HEK293 (cell line): ENCODE results near the gene RIN2.

ENCODE experiments used
- FEZF1 ChIP-seq: fragments of 450-650 bp; formaldehyde crosslinking; IDR thresholded peaks from 2 replicates; pipeline ENCODE4 v1.5.1; 2016; ENCODE audit warnings: missing biosample characterization, missing genetic modification characterization
- KLF10 ChIP-seq: fragments of 450-650 bp; IDR thresholded peaks from 2 replicates; pipeline ENCODE4 v1.5.1; 2018; ENCODE audit warnings: missing biosample characterization, mild to moderate bottlenecking, missing genetic modification characterization
- MEIS1 ChIP-seq: sonication (generic); formaldehyde crosslinking; IDR thresholded peaks from 2 replicates; pipeline ENCODE4 v1.8.1; 2022; ENCODE audit warnings: missing genetic modification reagents, mild to moderate bottlenecking, borderline replicate concordance
- SETDB1 ChIP-seq: IDR thresholded peaks from one replicate; pipeline ENCODE4 v1.6.1; 2017; ENCODE audit warnings: mild to moderate bottlenecking, low read length, moderate library complexity, mixed read lengths; ENCODE audit not compliant: insufficient read length
- YY1 ChIP-seq: fragments of 450-650 bp; formaldehyde crosslinking; IDR thresholded peaks from 2 replicates; pipeline ENCODE4 v1.5.1; 2018; ENCODE audit warnings: missing biosample characterization, missing genetic modification characterization
- ZBTB7A ChIP-seq: fragments of 450-650 bp; formaldehyde crosslinking; IDR thresholded peaks from 2 replicates; pipeline ENCODE4 v1.5.1; 2016; ENCODE audit warnings: low read depth, missing biosample characterization, missing genetic modification characterization
- ZFHX2 ChIP-seq: fragments of 450-650 bp; formaldehyde crosslinking; conservative IDR thresholded peaks from 2 replicates; pipeline ENCODE4 v1.5.1; 2016; ENCODE audit warnings: missing biosample characterization, missing genetic modification characterization
- ZNF223 ChIP-seq: fragments of 450-650 bp; formaldehyde crosslinking; IDR thresholded peaks from 2 replicates; pipeline ENCODE4 v1.5.1; 2016; ENCODE audit warnings: missing biosample characterization, missing genetic modification characterization
- ZNF24 ChIP-seq: fragments of 450-650 bp; formaldehyde crosslinking; IDR thresholded peaks from 2 replicates; pipeline ENCODE4 v1.5.1; 2016; ENCODE audit warnings: missing biosample characterization, missing genetic modification characterization
- ZNF335 ChIP-seq: fragments of 450-650 bp; formaldehyde crosslinking; conservative IDR thresholded peaks from 2 replicates; pipeline ENCODE4 v1.5.1; 2016; ENCODE audit warnings: missing biosample characterization, missing genetic modification characterization
- ZNF558 ChIP-seq: fragments of 450-650 bp; formaldehyde crosslinking; IDR thresholded peaks from 2 replicates; pipeline ENCODE4 v1.5.1; 2016; ENCODE audit warnings: missing biosample characterization, missing genetic modification characterization
- TF ChIP-seq, protein P1 (sequence below): fragments of 450-650 bp; formaldehyde crosslinking; IDR thresholded peaks from 2 replicates; pipeline ENCODE4 v1.5.1; 2017; ENCODE audit warnings: missing biosample characterization, missing genetic modification characterization

- TF ChIP-seq ZFHX2 (no peak), YY1 (no peak), ZNF223 (tag by site-specific recombination) (no peak), ZNF335 (tag by site-specific recombination) (no peak), ZNF24 (tag by site-specific recombination) (no peak), ZBTB7A (tag by site-specific recombination) (no peak), ZNF558 (no peak), KLF10 (no peak), MEIS1 (no peak), FEZF1 (tag by site-specific recombination) (no peak), SETDB1 (no peak)
- TF ChIP-seq, protein P1, sequence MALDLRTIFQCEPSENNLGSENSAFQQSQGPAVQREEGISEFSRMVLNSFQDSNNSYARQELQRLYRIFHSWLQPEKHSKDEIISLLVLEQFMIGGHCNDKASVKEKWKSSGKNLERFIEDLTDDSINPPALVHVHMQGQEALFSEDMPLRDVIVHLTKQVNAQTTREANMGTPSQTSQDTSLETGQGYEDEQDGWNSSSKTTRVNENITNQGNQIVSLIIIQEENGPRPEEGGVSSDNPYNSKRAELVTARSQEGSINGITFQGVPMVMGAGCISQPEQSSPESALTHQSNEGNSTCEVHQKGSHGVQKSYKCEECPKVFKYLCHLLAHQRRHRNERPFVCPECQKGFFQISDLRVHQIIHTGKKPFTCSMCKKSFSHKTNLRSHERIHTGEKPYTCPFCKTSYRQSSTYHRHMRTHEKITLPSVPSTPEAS (tag by site-specific recombination): no peak
These were observed 35.0 kb upstream of the RIN2 start for GRCh38 chr20:19723051-19723450.
